K562 (cell line): ENCODE results near the gene FZD1. TPM values are rescaled to one million over a fixed set of nuclear protein-coding genes. Genes with fewer than 3 reads are reported as not detected.

Experiments used
- ATAC-seq: fragments of 200-7000 bp; cut with Tn5 transposase; 3 replicates; pipeline ENCODE4 v1.9.1; 2020; ENCODE audit warnings: moderate library complexity
- BruUV-seq: library from RNA; stranded (reverse); fragments of 400-500 nt; replicated peaks from 2 replicates; lab custom pipeline; 2021; lab: Mats Ljungman, UMichigan
- CTCF ChIA-PET: fragments of 300-600 bp; formaldehyde crosslinking; extraction: SDS; loops from one replicate; lab custom pipeline; 2021; ENCODE audit warnings: low intra/inter-chr PET ratio; lab: Yijun Ruan, JAX
- POLR2A ChIA-PET: fragments of 300-600, 350-650 bp; sonication (Branson Sonifier 250); formaldehyde crosslinking; extraction: SDS; loops from one replicate; lab custom pipeline; 2021; ENCODE audit warnings: antibody characterized with exemption, inconsistent platforms; lab: Yijun Ruan, JAX
- DNase-seq, 4 experiments: peaks; one replicate each; pipeline versions ENCODE4 v3.0.0 to v3.0.0-alpha.2; 2011 to 2018; ENCODE audit warnings: low spot score in 3 of 4, mixed read lengths in 3 of 4; ENCODE audit errors: extremely low read depth in 1 of 4
- FAIRE-seq: peaks from 2 replicates; lab custom pipeline; 2011; peaks lifted over from hg19 to GRCh38; lab: Jason Lieb, UNC
- H2AFZ ChIP-seq: 2 replicates; pipeline ENCODE4 v1.6.0; 2011; ENCODE audit warnings: low read depth, low read length, control low read depth, inconsistent platforms
- H3K27ac ChIP-seq: fragments of 200-600 bp; 3 replicates; pipeline ENCODE4 v1.8.0; 2011; ENCODE audit warnings: low read depth, mild to moderate bottlenecking, control low read depth, inconsistent platforms, low read length, moderate library complexity, mixed read lengths; ENCODE audit errors: extremely low read depth
- H3K27me3 ChIP-seq, 2 experiments: fragments of 300-600 bp in 1 of 2; 2 replicates in 1 of 2; 3 replicates in 1 of 2; pipeline versions ENCODE4 v1.6.0 to v1.8.0; 2011; ENCODE audit warnings: inconsistent platforms in 2 of 2, low read length in 2 of 2, mild to moderate bottlenecking in 1 of 2, mixed read lengths in 1 of 2, moderate library complexity in 1 of 2; ENCODE audit not compliant: control insufficient read depth in 2 of 2, insufficient read depth in 2 of 2
- H3K36me3 ChIP-seq: fragments of 300-600 bp; 3 replicates; pipeline ENCODE4 v1.8.0; 2011; ENCODE audit warnings: mild to moderate bottlenecking, low read length, inconsistent platforms; ENCODE audit not compliant: control insufficient read depth, insufficient read depth
- H3K4me1 ChIP-seq, 2 experiments: fragments of 200-600 bp in 1 of 2; replicated peaks in 1 of 2; 2 replicates in 1 of 2; 3 replicates in 1 of 2; pipeline versions ENCODE4 v1.5.1 to v1.8.0; 2011; ENCODE audit warnings: inconsistent platforms in 2 of 2, low read length in 2 of 2, mild to moderate bottlenecking in 1 of 2, mixed read lengths in 1 of 2, moderate library complexity in 1 of 2; ENCODE audit not compliant: control insufficient read depth in 2 of 2, insufficient read depth in 2 of 2
- H3K4me2 ChIP-seq: 2 replicates; pipeline ENCODE4 v1.6.1; 2011; ENCODE audit warnings: low read length, control low read depth, inconsistent platforms, mixed read lengths; ENCODE audit not compliant: insufficient read depth
- H3K4me3 ChIP-seq: fragments of 200-600 bp; sonication (generic), shearing (Covaris generic); 2 replicates; pipeline ENCODE4 v1.5.1; 2016; ENCODE audit warnings: control low read depth, inconsistent platforms
- H3K79me2 ChIP-seq: fragments of 200-600 bp; 3 replicates; pipeline ENCODE4 v1.8.0; 2011; ENCODE audit warnings: low read length, inconsistent platforms; ENCODE audit not compliant: control insufficient read depth, insufficient read depth
- H3K9ac ChIP-seq, 2 experiments: 2 replicates each; pipeline versions ENCODE4 v1.6.0 to v1.6.1; 2011; ENCODE audit warnings: low read depth in 2 of 2, low read length in 2 of 2, control low read depth in 1 of 2, inconsistent platforms in 1 of 2, mild to moderate bottlenecking in 1 of 2, mixed read lengths in 1 of 2; ENCODE audit not compliant: insufficient read depth in 1 of 2
- H3K9me1 ChIP-seq: one replicate; pipeline ENCODE4 v1.6.0; 2011; ENCODE audit warnings: inconsistent platforms, mild to moderate bottlenecking, low read length, moderate library complexity; ENCODE audit not compliant: control insufficient read depth, insufficient read depth
- H3K9me3 ChIP-seq: replicated peaks from 2 replicates; pipeline ENCODE4 v1.5.1; 2011; ENCODE audit warnings: low read depth, low read length, inconsistent platforms; ENCODE audit not compliant: control insufficient read depth, insufficient read depth
- H4K20me1 ChIP-seq: replicated peaks from 2 replicates; pipeline ENCODE4 v1.6.1; 2011; ENCODE audit warnings: low read length, inconsistent platforms, mixed read lengths; ENCODE audit not compliant: control insufficient read depth, insufficient read depth
- CBX2 ChIP-seq: fragments of 200-600 bp; sonication (generic); IDR thresholded peaks from one replicate; pipeline ENCODE4 v1.6.1; 2012; ENCODE audit warnings: mild to moderate bottlenecking, low read length, inconsistent platforms; ENCODE audit not compliant: insufficient read depth, poor library complexity, severe bottlenecking
- FOS ChIP-seq: IDR thresholded peaks from 3 replicates; pipeline ENCODE4 v1.6.1; 2011; ENCODE audit not compliant: insufficient read length; ENCODE audit errors: extremely low read depth
- NFIX ChIP-seq: fragments of 250-450 bp; sonication (Bioruptor Pico); IDR thresholded peaks from 2 replicates; pipeline ENCODE4 v1.4.0; 2020; ENCODE audit warnings: low read depth, mild to moderate bottlenecking, moderate library complexity
- NR2C1 ChIP-seq, 2 experiments: fragments of 450-650 bp; IDR thresholded peaks; 2 replicates each; pipeline ENCODE4 v1.6.1; 2017; ENCODE audit warnings: mild to moderate bottlenecking in 2 of 2, antibody characterized with exemption in 1 of 2, inconsistent platforms in 1 of 2, missing compliant biosample characterization in 1 of 2, missing genetic modification characterization in 1 of 2
- RBM22 ChIP-seq: fragments of 200-400 bp; formaldehyde crosslinking; IDR thresholded peaks from 2 replicates; pipeline ENCODE4 v1.6.1; 2018; ENCODE audit warnings: low read length, low read depth; ENCODE audit not compliant: poor library complexity, severe bottlenecking
- WGBS: fragments of 100-300 bp; shearing (Covaris generic); methylation state at CpG from one replicate; pipeline ENCODE4 v1.1.6; 2016; ENCODE audit warnings: low coverage, mixed read lengths; ENCODE audit not compliant: insufficient coverage; ENCODE audit errors: missing lambda C conversion rate; 5-methylcytosine and 5-hydroxymethylcytosine counted together
- in situ Hi-C: fragments of 300-500 bp; cut with MboI; formaldehyde crosslinking; loops from 4 replicates; pipeline ENCODE4 v1.15.0; 2018; ENCODE audit warnings: inconsistent platforms, mixed read lengths
- intact Hi-C: fragments of 100-400 bp; cut with micrococcal nuclease; formaldehyde crosslinking; loops from 2 replicates; pipeline ENCODE4 v1.14.2; 2022
- polyA plus RNA-seq, 8 experiments: library from polyadenylated mRNA; depleted of rRNA in 4 of 8; stranded (reverse) in 5 of 8; unstranded in 3 of 8; fragments of >200 nt; fragmentation: Nextera tagmentation in 2 of 8; fragmentation: Illumina TruSeq in 1 of 8; extraction: Ambion mirVana in 2 of 8; extraction: Trizol in 1 of 8; gene quantifications; 2 replicates each; pipeline versions ENCODE4 v1.2.1 to v1.2.3, GENCODE V29; 2011 to 2014; ENCODE audit warnings: inconsistent platforms in 1 of 8, missing spikeins in 1 of 8
- total RNA-seq, 7 experiments: library from RNA; depleted of rRNA in 6 of 7; stranded (reverse); fragments of >200 nt in 6 of 7; fragmentation: Illumina TruSeq in 2 of 7; extraction: Trizol in 2 of 7; gene quantifications; 2 replicates each; pipeline versions ENCODE4 v1.2.1 to v1.2.3, GENCODE V29; 2011 to 2021; ENCODE audit warnings: low replicate concordance in 1 of 7
- TF ChIP-seq, protein P1 (sequence below): fragments of 450-650 bp; IDR thresholded peaks from 2 replicates; pipeline ENCODE4 v1.6.1; 2016
- TF ChIP-seq, protein P2 (sequence below): fragments of 200-600 bp; sonication (generic); IDR thresholded peaks from one replicate; pipeline ENCODE4 v1.6.1; 2012; ENCODE audit warnings: mild to moderate bottlenecking, low read depth, low read length, inconsistent platforms

FZD1 gene
- total and polyA plus RNA-seq, 9 of the 15 experiments (the other 6 are each of a cell fraction or from before 2014, with no cell fraction given): 0.25 to 5.1 (median 1.8) TPM

DNA sequence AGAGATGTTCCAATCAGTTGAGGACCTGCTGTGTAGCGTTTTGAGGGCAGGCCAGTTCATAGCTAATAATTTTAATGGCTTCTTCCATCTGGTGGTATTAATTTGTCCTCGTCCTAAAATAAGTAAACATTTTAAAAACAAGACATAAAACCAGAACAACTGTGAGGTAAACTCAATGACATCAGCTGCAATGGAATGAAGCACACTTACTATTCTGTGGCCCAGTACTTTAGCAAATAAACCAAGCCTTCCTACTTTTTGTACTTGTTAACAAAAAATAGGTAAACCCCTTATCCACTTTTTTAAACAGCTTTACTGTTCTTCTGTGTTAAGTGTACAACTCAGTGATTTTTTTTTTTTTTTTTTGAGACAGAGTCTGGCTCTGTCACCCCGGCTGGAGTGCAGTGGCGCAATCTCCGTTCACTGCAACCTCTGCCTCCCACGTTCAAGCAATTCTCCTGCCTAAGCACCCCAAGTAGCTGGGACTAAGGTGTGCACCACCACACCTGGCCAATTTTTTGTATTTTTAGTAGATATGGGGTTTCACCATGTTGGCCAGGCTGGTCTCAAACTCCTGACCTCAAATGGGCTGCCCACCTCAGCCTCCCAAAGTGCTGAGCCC, 28.9 kb upstream of the FZD1 start:
- no peak for FAIRE-seq
- CTCF ChIA-PET: no interaction called here
- 0% methylated on average over 6 of the region's 6 CpGs for WGBS
- TF ChIP-seq NR2C1 (IDR thresholded peaks at IDR 0.05) (no peak), NR2C1 (tag; IDR thresholded peaks at IDR 0.05) (no peak), RBM22 (no peak), NFIX (CRISPR knock-in tag) (no peak), CBX2 (no peak), FOS (no peak)
- TF ChIP-seq, protein P1, sequence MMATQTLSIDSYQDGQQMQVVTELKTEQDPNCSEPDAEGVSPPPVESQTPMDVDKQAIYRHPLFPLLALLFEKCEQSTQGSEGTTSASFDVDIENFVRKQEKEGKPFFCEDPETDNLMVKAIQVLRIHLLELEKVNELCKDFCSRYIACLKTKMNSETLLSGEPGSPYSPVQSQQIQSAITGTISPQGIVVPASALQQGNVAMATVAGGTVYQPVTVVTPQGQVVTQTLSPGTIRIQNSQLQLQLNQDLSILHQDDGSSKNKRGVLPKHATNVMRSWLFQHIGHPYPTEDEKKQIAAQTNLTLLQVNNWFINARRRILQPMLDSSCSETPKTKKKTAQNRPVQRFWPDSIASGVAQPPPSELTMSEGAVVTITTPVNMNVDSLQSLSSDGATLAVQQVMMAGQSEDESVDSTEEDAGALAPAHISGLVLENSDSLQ: no peak
- TF ChIP-seq, protein P2, sequence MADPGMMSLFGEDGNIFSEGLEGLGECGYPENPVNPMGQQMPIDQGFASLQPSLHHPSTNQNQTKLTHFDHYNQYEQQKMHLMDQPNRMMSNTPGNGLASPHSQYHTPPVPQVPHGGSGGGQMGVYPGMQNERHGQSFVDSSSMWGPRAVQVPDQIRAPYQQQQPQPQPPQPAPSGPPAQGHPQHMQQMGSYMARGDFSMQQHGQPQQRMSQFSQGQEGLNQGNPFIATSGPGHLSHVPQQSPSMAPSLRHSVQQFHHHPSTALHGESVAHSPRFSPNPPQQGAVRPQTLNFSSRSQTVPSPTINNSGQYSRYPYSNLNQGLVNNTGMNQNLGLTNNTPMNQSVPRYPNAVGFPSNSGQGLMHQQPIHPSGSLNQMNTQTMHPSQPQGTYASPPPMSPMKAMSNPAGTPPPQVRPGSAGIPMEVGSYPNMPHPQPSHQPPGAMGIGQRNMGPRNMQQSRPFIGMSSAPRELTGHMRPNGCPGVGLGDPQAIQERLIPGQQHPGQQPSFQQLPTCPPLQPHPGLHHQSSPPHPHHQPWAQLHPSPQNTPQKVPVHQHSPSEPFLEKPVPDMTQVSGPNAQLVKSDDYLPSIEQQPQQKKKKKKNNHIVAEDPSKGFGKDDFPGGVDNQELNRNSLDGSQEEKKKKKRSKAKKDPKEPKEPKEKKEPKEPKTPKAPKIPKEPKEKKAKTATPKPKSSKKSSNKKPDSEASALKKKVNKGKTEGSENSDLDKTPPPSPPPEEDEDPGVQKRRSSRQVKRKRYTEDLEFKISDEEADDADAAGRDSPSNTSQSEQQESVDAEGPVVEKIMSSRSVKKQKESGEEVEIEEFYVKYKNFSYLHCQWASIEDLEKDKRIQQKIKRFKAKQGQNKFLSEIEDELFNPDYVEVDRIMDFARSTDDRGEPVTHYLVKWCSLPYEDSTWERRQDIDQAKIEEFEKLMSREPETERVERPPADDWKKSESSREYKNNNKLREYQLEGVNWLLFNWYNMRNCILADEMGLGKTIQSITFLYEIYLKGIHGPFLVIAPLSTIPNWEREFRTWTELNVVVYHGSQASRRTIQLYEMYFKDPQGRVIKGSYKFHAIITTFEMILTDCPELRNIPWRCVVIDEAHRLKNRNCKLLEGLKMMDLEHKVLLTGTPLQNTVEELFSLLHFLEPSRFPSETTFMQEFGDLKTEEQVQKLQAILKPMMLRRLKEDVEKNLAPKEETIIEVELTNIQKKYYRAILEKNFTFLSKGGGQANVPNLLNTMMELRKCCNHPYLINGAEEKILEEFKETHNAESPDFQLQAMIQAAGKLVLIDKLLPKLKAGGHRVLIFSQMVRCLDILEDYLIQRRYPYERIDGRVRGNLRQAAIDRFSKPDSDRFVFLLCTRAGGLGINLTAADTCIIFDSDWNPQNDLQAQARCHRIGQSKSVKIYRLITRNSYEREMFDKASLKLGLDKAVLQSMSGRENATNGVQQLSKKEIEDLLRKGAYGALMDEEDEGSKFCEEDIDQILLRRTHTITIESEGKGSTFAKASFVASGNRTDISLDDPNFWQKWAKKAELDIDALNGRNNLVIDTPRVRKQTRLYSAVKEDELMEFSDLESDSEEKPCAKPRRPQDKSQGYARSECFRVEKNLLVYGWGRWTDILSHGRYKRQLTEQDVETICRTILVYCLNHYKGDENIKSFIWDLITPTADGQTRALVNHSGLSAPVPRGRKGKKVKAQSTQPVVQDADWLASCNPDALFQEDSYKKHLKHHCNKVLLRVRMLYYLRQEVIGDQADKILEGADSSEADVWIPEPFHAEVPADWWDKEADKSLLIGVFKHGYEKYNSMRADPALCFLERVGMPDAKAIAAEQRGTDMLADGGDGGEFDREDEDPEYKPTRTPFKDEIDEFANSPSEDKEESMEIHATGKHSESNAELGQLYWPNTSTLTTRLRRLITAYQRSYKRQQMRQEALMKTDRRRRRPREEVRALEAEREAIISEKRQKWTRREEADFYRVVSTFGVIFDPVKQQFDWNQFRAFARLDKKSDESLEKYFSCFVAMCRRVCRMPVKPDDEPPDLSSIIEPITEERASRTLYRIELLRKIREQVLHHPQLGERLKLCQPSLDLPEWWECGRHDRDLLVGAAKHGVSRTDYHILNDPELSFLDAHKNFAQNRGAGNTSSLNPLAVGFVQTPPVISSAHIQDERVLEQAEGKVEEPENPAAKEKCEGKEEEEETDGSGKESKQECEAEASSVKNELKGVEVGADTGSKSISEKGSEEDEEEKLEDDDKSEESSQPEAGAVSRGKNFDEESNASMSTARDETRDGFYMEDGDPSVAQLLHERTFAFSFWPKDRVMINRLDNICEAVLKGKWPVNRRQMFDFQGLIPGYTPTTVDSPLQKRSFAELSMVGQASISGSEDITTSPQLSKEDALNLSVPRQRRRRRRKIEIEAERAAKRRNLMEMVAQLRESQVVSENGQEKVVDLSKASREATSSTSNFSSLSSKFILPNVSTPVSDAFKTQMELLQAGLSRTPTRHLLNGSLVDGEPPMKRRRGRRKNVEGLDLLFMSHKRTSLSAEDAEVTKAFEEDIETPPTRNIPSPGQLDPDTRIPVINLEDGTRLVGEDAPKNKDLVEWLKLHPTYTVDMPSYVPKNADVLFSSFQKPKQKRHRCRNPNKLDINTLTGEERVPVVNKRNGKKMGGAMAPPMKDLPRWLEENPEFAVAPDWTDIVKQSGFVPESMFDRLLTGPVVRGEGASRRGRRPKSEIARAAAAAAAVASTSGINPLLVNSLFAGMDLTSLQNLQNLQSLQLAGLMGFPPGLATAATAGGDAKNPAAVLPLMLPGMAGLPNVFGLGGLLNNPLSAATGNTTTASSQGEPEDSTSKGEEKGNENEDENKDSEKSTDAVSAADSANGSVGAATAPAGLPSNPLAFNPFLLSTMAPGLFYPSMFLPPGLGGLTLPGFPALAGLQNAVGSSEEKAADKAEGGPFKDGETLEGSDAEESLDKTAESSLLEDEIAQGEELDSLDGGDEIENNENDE: no peak

More for the DNA sequence above, 28.9 kb upstream of the FZD1 start:
- H2AFZ ChIP-seq: no peak overlapping the region
- no peaks in the 10 kb centered on the region for H3K36me3 ChIP-seq
- H3K4me1 ChIP-seq: no peaks in the 10 kb centered on the region
- no peaks in the 10 kb centered on the region for H3K9me1 ChIP-seq
- intact Hi-C loops (no loop called here), in situ Hi-C loops (no loop called here)
- H3K27me3 ChIP-seq: peaks cover 30 to 31% of the 10 kb centered on the region in 2 experiments
- no peak for ATAC-seq
- no TSS peak for BruUV-seq
- no peak overlapping the region for H3K4me3 ChIP-seq
- no peaks in the 10 kb centered on the region for H3K9me3 ChIP-seq
- POLR2A ChIA-PET: no interaction called here
- no peaks in the 10 kb centered on the region for H3K79me2 ChIP-seq
- H3K9ac ChIP-seq: no peak overlapping the region
- H3K27ac ChIP-seq: no peak overlapping the region
- H4K20me1 ChIP-seq: no peaks in the 10 kb centered on the region
- no peak overlapping the region for H3K4me2 ChIP-seq
- DNase-seq: no peak
